Spleen (tissue), 7 donors: ENCODE data around the gene SOX21.

Source experiments
- POLR2A ChIP-seq, 3 donors: fragments of 450-650 bp; IDR thresholded peaks; one replicate each; pipeline ENCODE4 v1.5.1; 2017; ENCODE audit warnings: antibody characterized with exemption in 3 of 3, mild to moderate bottlenecking in 1 of 3
- POLR2AphosphoS5 ChIP-seq, 3 donors: sonication (generic); formaldehyde crosslinking; IDR thresholded peaks; one replicate each; pipeline ENCODE4 v1.5.1; 2017; ENCODE audit warnings: antibody characterized with exemption in 3 of 3
- TF ChIP-seq, protein P1 (sequence below), 11 experiments: fragments of 200-600 bp in 7 of 11; fragments of 450-650 bp in 4 of 11; sonication (generic) in 4 of 11; IDR thresholded peaks in 8 of 11; conservative IDR thresholded peaks in 3 of 11; 1 replicate in 7 of 11; 2 replicates in 4 of 11; pipeline versions ENCODE4 v1.4.0 to v1.8.0; 2016 to 2021; ENCODE audit warnings: antibody characterized with exemption in 11 of 11, inconsistent platforms in 4 of 11, mild to moderate bottlenecking in 1 of 11
- donor health status: DM: no; HTN: no; CAD: no; lungs with moderate emphysema.
- donor health status: DM: no; HTN: no; CAD: no.
- donor health status: DM: no; HTN: no; CAD: no.

GRCh38 chr13:94709001-94709834 is 3.1 kb downstream of the SOX21 start:
- TF ChIP-seq, protein P1, sequence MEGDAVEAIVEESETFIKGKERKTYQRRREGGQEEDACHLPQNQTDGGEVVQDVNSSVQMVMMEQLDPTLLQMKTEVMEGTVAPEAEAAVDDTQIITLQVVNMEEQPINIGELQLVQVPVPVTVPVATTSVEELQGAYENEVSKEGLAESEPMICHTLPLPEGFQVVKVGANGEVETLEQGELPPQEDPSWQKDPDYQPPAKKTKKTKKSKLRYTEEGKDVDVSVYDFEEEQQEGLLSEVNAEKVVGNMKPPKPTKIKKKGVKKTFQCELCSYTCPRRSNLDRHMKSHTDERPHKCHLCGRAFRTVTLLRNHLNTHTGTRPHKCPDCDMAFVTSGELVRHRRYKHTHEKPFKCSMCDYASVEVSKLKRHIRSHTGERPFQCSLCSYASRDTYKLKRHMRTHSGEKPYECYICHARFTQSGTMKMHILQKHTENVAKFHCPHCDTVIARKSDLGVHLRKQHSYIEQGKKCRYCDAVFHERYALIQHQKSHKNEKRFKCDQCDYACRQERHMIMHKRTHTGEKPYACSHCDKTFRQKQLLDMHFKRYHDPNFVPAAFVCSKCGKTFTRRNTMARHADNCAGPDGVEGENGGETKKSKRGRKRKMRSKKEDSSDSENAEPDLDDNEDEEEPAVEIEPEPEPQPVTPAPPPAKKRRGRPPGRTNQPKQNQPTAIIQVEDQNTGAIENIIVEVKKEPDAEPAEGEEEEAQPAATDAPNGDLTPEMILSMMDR (IDR thresholded peaks at IDR 0.05 in 8 of 11, conservative IDR thresholded peaks at IDR 0.05 in 3 of 11) = no peak
- TF ChIP-seq POLR2AphosphoS5 (IDR thresholded peaks at IDR 0.05) (no peak), POLR2A (IDR thresholded peaks at IDR 0.05) (no peak)
